ENCODE measurements around the gene MTMR1.

The MTMR1 gene

DNA sequence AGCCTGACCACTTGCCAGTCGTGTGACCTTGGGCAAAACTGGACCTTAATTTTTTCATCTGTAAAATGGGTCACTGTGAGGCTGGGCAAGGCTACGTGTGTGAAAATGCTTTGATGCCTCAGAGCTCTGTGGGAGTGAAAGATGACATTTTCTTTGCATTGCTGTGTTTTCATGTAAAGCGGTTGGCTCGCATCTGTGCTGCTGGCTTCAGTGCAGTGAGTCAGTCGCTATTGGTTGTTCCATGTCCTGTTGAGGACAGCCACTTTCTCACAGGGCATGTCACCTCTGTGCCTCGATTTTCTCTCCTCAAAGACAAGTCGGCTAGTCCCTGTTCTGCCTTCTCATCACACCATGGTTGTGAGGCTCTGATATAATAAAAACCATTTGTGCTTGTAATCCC is 4.4 kb downstream of the MTMR1 start:
- DNase-seq = no peak

DNA sequence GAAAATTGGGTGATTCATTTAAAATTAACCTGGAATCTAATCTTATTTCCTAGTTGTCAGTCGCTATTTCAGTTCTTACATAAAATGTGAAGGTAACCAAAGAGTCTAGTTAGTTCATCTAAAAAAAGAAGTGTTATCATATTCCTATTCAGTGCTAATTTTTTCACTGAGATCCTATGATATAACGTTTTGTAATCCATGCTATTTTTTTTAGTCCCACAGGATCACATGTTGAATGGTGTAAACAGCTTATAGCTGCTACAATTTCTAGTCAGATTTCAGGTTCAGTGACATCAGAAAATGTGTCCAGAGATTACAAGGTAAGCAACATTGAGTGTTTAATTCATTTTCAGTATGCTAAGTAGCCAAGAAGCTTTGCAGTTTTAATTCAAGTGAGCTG is 5.8 kb downstream of the MTMR1 start:
- no peak for DNase-seq

GRCh38 chrX:150700107-150700506 is 6.9 kb downstream of the MTMR1 start:
- no peak for DNase-seq

DNA sequence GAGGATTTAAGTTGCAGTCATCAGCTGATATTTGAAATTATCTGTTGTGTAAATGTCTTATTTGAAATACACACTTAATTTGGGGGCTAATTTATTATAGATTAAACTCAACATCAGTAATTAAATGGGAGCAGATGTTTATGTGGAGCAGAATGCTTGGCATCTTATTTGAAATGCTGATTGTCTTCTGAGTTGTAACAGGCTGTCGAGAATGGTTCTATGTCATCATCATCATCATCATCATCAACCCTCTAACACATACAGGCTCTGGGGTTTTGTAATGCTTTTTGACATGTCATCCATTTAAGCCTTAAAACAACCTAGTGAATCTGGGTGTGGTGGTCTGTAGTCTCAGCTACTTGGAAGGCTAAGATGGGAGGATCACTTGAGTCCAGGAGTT is 8.2 kb downstream of the MTMR1 start:
- no peak for DNase-seq

- no peak for DNase-seq
These were observed 9.9 kb downstream of the MTMR1 start for GRCh38 chrX:150702966-150703694.

- no peak for DNase-seq
These were observed 10.4 kb downstream of the MTMR1 start for GRCh38 chrX:150703695-150703974.

DNA sequence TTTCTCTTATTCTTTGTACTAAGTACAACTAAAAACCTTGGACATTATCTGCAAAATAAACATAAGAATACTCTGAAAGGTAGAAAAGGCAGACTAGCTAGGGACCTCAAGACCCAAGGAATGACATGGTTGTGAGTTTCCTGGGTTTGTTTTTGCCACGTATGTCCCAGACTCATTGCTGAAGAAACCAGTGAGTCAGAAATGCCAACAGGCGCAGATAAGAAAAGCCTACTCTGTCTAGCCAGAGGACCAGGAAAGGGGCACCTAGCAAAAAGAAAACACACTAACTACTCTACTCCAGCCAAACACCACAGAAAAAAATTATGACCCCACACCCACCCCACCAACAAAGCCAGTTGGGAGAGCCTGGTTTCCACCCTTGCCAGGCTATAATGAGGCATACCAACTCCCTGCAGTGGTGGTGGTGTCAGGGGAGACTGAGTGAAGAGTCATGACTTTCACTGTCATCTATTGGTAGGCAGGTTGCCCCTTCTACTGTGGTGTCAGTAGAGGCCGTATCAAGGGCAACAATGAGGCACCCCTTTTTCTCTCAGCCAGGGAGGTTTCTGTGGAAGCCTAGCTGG is 10.9 kb downstream of the MTMR1 start:
- no peak for DNase-seq

DNA sequence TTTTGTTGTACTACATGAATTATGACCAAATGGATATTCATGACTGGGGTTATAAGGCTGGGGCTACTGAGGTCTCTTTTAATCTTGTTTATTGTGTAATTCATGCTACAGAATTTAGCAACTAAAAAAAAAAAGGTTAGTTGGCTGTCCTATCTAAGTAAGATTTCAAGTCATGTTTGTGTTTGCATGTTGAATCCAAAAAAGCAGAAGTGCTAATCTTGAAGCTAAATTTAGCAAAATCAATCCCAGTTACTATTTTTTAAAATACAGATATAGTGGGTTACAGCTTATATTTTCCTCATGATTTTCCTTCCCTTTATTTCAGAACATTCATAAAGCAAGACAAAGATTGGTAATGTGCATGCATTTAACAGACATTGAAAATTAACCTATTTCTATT is 19.4 kb downstream of the MTMR1 start:
- DNase-seq = no peak

DNA sequence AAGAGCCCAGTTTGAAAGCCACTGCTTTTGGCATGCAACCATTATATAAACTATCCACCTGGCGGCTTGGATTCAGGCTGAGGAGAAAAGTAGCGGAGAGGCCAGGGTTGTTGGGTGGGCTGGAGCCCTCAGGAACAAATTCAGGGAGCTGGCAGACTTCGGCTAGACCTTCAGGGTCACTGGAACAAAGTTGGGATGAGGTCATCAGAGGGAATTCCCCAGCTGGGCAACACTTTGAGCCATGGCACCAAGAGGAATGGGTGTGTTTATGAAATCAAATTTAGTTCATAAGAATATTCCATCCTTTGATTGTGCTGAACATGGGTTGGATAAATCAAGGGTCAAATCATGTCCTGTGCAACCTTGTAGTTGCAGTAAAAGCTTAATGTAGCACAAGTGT is 22.0 kb downstream of the MTMR1 start:
- no peak for DNase-seq

- no peak for DNase-seq
These were observed 26.4 kb downstream of the MTMR1 start for GRCh38 chrX:150719621-150720020.

DNA sequence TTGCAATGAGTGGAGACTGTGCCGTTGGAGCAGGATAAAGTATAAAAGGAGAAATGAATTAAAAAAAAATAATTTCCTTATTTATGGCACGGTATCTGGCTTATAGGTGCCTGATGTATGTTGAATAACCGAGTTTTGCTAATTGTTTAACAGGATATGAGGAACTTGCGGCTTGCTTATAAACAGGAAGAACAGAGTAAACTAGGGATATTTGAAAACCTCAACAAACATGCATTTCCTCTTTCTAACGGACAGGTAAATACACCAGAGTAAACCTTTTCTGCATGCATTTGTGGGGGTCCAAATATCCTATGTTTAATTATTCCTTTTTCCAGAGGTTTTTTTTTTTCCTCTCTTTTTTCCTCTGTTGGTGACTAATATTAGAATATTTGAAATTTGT is 36.8 kb downstream of the MTMR1 start:
- DNase-seq = no peak

DNA sequence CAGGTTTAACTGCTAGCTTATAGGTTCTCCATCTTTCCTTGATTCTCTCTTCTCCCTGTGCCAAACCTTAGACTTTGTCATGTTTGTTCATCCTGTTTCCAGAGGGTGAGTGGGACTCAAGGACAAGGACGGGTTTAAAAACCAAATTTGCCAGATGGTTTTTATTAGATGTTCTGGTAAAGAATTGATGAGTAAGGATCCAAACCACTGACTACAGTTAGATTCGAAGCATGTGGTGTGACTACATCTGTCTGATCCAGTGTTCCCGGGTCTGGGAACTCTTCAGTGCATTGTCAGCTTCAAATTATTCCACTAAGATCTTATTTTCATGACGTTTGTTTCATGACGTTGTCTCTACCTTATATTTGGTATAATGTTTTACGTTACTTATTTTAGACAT is 37.5 kb downstream of the MTMR1 start:
- DNase-seq = no peak

DNA sequence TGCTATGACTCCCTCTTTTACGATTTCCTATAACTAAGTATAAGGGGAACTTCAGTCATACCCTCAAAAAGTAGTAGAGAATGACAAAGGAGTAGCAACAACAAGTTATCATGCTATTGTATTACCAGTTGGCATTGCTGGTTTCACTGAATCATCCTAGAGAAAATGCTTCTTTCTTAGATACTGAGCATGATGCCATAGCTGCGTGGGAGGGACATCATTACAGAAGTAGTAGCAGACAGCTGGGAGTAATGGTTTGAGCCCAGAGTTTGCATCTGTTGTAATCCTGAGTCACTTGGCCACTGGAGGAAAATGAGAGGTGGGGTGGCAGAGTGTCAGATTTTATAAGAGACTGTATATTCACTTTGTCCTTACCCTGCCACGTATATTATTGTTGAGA is 38.6 kb downstream of the MTMR1 start:
- DNase-seq = peak in 1 of 5 experiments; percentile 40

GRCh38 chrX:150736475-150736874 is 43.3 kb downstream of the MTMR1 start:
- peak in 1 of 5 experiments; percentile 27 for DNase-seq

GRCh38 chrX:150752124-150752523 is 58.9 kb downstream of the MTMR1 start:
- DNase-seq = no peak

DNA sequence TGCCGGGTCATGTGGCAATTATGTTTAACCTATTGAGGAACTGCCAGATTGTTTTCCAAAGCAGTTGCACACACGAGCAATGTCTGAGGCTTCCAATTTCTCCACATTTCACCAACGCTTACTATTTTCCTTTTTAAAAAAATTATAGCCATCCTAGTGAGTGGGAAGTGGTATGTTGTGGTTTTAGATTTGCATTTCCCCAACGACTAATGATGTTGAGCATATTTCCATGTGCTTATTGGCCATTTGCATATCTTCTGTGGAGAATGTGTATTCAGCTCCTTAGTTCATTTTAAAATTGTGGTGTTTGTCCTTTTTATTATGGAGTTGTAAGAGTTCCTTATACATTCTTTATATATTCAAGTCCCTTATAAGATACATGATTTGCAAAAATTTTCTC is 60.2 kb downstream of the MTMR1 start:
- no peak for DNase-seq

- no peak for DNase-seq
These were observed 60.8 kb downstream of the MTMR1 start for GRCh38 chrX:150753968-150754367.

DNA sequence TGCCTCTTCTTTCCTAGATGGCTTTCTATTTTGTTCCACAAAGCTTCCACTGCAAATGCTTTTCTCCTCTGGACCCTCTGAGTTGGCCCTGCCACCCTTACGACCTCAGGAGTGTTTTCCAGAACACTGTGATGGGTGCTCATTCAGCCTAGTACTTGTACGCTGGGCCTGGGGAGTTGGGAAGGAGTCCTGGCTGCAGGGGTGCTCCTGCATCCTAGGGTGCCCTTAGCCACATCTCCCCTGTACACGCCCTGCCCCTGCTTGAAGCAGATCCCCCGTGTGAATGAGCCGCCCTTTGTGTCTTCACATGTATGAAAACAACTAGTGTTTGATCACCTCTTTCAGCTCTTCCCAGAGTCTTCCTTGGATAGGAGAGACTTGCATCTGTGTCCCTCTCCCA is 64.2 kb downstream of the MTMR1 start:
- no peak for DNase-seq

DNA sequence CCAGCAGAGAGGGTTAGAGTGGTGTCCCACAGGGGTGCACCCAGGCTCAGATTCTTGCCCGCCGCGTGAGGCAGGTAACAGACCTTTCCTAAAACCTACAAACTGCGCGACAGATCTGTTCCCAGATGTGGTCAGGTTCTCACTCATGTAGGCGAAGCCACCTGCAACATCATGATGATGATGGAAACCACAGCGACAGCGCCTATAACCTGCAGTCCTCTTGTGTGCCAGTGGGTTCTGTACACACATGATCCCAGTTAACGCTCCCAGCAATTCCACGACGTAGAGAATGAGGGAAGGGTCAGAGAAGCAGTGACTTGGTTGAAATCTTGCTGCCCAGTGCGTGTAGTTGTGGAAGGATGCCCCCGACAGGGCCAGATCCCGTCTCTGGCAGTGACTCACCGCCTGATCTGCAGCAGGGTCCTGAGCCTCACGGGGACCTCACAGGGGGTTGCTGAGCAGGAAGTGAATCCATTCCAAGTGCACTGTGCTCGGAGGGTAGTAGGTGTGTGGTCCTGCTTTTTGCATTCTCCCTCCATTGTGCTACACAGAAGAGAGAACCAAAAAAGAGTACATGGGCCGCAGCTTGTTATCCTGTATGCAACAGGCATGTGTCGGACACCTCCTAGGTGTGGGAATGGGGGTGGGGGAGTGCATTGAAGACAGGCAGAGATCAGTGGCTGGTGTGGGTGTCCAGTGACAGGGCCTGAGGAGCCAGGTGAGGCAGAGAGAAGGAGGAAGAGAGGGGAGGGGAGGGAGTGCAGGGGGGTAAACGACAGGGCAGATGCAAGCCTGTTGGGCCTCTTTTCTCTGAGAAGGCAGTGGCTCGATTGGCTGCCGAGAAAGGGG is 66.6 kb downstream of the MTMR1 start:
- no peak for DNase-seq

DNA sequence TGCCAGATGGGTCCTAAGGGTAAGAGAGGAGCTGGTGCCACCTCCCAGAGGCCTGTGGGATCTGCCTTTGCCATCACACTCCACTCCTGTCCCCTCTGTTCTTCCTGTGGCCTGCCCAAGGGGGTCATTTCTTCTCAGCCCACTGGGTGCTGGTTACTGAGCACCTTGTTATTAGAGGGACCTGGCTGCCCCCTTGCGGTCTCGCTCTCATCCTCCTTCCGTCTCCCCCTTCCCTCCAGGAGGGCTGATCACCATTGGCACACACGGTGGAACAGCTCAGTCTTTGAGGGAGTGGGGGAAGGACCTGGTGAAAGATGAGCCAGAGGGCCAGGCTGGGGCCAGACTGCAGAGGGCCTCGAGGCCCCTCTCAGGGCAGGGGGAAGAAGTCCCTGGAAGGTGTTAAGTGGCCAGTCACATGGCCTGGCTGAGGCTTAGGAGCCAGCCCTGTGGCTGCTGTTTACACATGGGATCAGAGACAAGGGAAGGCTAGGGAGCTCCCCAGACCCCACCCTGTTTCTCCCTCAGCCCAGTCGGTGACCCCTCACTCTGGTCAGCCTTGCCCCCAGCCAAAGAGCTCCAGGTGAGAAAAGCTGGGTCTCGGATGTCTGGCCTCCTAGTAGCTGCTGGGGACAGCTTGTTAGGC is 68.1 kb downstream of the MTMR1 start:
- DNase-seq = no peak

DNA sequence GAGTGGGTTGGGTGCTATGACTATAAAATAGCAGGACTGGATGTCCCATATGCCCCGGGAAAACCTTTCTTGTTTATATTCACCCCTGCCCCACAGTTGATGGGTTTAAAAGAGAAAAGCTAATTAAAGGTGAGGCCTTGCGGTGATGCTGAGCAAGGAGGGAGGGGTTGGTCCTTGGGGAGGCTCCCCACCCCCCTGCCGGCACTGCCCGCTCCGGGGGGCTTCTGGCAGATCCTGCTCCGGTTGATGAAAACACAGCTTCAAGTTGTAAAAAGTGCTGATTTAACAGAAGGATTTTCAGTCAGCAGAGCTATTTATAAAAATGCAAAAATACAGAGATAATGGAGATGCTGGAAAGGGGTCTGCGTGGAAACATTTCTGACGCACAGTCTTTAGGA is 68.6 kb downstream of the MTMR1 start:
- no peak for DNase-seq

GRCh38 chrX:150762258-150763165 is 69.3 kb downstream of the MTMR1 start:
- DNase-seq = no peak

All from T-helper 2 cell (primary cell).